GM21737 (cell line): Measurements from ENCODE around the gene FRMD6.
"Not testable (repeated sequence)": the region's sequence is repeated elsewhere in the genome, so short reads cannot be mapped to it uniquely, and the experiment has no call there.

Experiments
- ATAC-seq: cut with Tn5 transposase; IDR thresholded peaks from one replicate; pipeline ENCODE4 v1.9.1; 2021; ENCODE audit warnings: mild to moderate bottlenecking, moderate library complexity; ENCODE audit not compliant: unreplicated experiment

Gene FRMD6

DNA sequence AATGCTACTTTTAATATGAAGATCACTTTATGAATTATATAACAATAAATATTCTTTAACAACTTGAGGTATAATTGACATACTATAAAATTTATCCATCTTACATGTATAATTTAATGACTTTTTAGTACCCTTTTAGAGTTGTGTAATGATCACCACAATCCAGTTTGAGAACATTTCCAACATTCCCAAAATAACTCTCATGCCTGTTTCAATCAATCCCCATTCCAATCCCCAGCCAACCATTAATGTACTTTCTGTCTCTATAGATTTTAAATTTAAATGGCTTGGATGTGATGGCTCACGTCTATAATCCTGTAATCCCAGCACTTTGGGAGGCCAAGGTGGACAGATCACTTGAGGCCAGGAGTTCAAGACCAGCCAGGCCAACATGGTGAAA, 23.5 kb upstream of the FRMD6 start:
- ATAC-seq = no peak

DNA sequence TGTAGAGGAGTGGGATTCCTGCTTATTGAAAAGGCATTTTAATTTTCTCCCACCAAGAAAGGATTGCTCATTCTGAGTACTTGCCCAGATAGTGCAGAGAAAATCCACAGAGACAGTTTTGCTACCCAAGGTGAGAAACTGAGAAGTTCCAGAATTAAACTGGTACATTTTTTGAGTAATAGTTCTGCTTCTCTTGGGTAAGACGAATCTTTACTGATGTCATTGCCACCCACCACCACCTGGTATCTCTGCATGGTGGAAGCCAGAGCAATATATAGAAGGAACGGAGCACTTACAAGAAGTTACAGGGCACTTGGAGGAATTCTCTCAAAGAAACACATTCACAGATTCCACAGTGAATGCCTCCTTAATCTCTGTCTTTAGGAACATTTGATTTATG, 20.7 kb upstream of the FRMD6 start:
- no peak for ATAC-seq

DNA sequence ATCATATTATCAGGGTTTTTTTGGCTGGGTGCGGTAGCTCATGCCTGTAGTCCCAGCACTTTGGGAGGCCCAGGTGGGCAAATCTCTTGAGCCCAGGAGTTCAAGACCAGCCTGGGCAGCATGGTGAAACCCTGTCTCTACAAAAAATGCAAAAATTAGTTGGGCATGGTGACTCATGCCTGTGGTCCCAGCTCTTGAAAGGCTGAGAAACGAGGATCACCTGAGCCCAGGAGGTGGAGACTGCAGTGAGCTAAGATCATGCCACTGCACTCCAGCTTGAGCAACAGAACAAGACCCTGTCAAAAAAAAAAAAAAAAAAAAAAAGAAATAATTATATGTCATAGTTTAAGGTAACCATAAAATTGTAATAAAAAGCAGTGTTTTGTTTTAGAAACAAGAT, 18.4 kb upstream of the FRMD6 start:
- not testable (repeated sequence) for ATAC-seq

DNA sequence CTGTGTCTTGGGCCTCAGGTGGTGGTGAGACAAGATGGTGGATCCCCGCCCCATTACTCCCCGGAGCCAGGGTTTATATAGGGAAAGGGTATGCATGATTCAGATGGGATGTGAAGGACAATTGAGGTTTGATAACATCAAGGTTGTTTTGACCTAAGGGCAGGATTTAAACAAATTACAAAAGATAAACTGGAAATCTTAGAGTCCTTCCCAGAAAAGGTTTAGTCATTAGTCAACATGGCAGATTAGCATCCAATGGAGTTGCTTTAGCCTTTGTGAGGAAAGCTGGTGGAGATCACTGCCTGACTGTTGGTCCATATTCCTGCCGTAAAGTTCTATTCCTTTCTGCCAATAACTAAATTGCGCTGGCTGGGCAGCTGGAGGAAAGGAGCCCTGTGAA, 15.6 kb upstream of the FRMD6 start:
- no peak for ATAC-seq

DNA sequence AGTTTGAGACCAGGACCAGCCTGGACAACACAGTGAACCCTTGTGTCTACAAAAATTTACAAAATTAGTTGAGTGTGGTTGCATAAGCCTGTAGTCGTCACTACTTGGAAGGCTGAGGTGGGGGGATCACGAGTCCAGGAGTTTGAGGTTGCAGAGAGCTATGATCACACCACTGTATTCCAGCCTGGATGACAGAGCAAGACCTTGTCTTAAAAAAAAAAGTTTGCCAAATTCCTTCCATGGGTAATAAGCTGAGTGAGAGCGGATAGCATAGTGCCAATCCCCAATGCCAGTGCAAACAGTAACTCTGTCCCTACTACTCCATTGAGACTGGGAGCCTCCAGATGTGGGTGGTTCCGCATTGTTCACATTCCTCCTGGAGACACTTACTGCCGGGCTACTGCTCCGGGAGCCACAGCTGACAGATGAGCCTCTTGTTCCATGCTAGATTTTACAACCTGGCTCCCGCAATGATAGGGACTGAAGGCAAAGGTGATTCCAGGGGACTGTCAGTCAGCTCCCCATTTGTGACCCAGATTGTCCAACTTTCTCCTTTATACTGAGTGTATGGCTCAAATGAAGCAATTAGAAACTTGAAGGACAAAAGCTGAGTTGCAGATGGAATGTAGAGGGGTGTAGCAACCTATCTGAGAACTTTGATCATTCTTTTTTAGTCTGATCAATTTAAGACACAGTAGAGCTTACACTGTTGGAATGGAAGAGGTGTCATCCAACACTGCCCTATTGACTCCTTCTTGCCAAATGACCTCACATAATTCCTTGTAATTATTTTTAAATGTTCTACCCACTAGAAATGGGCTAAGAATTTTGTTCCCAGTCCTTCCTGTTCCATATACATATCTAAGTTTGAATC, 13.4 kb upstream of the FRMD6 start:
- ATAC-seq = no peak

DNA sequence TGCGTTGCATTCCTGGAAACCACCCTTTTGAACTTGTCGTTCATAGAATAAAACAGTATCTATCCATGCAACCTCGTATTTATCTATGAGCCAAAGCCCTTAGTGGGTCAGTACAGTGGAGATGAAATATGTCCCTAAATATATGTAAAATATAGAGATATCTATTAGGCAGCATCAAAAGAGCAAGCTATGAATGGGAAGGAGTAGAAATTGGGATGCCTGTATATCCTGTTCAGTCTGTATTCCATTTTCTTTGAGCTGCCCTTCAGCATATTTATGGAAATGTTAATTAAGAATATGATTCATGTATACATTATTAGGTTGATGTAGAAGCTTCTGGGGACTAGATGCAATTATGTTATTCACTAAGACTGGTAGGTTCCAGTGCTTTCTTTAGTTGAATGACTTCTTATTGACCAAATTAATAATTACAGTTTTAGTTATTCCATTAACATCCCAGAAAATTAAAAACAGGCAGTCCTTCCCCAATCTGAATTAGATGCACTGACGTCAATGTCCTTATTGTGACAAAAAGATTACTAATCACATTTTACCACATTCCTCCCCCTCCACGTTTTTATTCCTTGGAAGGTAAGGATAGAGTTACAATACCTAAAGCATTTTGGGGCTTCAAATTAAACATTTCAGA, 11.9 kb upstream of the FRMD6 start:
- ATAC-seq = no peak

DNA sequence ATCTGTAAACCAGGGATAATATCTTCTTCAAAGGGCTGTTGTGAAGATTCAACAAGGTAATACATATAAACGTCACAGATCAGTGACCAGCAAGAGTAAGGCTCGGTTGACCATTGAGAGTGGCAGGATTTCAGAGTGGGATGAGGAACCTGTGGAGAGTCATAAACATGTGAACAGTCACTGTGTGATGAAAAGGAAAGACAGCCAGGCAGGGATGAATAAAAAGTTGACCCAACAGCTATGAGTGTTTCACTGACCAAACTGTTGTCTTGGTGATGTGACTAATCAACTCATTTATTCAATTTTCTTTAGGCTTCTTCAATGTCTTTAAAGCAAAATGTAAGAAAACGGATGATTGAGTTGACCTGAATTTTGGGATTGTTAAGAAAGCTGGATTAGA, 8.6 kb upstream of the FRMD6 start:
- ATAC-seq = no peak

DNA sequence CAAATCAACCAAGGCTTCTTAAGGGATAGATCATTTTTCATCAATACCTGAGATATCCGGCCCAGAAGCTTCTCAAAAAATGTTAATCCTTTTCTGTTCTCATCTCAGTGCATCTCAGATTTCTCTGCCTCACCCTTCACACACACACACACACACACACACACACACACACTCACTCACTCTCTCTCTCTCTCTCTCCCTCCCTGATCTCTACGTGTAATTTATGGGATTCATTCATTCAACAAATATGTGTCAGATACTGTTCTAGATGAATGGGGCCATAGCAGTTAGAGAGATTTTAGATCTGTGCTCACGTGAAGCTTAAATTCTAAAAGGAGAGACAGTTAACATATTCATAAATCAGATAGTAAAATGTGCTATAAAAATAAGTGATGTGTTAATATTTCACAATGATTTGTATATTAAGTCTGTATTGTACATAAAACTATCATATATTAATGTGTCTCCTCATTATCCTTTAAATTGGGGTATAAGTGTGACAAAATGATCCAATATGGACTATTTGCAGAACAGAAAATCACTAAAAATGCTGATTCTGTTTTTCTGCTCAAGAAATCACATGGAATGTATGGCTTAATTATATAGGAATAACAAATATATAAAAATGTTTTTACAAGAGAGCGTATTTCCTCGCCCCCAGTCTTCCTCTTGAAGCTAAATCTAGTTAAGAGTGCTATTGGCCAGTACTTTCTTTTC, 7.3 kb upstream of the FRMD6 start:
- ATAC-seq = no peak

DNA sequence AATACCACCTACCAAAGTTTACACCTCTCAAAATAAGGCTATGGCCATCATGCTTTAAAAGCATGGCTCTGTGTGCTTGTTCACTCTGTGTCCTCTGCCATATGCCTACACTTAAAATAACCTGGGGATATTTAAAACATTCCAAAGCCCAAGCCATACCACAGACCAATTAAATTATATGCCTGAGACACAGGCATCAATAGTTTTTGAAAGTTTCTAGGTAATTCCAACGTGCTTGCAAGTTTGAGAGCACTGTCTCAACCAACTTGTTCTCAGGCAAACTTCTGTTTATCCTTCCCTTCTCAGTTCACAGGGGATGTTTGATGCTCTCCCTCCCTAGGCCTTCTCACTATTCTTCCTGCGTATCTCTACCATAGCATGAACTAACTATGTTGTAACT, 3.4 kb upstream of the FRMD6 start:
- ATAC-seq = no peak

DNA sequence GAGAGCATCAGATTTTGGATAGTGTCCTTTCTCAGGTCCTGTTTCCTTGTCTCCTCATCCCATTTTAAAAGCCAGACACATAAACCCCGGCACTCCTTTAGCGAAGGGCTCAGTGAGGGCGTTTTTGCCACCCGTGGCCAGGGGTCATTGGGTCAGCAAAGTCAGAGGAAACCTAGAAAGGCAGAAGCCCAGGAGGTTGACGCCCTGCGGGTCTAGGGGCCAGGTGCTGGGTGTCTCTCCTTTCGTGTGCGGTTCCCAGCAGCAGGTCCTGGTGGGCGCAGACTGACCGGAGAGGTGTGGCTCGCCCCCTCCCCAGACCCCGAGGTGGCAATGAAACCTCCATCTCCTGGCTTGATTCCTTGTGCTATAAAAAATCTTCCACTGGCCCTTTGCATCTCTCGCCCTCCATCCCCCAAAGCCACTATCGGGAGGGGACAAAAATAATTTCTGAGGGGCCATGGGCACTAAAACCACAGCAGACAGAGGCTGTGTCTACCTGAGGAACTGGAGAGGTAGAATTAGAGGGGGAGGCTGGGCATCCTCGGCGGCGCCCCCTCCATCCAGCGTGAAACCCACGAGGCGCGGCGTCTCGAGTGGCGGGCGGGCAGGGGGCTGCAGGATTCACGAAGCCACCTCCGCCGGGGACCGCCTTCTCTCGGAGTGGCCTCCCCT, 858 bp upstream of the FRMD6 start:
- no peak for ATAC-seq

DNA sequence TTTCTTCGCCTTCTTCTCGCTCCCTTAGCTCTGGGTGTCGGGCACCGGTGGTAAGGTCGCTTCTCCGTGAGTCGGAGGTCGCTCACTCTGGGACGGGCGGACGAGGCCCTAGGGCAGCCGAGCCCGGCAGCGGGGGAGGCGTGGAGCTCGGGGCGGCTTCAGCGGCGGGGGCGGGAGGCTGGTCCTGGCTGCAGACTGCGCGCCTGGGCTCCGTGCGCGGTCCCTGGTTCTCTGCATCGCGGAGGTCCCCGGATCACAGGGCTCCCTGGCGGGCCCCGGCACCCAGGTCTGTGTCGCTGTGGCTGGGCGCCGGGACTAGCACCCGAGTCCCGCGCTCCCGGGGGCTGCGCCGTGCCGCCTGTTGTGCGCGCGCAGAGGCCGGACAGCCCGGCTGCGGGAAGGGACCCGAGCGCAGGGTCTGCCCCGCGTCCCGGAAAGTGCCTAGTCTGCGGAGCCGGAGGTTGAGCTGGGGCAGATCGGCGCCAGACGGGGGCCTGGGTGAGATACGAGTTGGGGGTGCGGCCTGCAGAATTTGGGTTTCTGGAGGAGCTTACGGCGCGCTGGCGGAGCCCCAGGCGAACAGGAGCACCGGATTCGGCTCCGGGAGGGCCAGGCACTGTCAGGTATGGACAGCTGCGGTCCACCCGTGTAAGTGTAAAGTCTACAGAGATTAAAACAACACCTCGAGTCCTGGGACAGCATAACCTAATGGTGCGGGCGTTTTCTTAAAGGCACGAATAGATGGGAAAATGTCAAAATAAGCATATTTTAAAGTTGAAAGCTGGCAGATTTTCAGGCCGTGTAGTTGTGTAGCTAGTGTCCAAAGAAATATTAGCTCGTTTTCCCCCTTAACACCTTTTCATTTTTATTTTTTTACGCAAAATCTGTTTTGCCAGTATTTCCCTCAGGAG, 713 bp downstream of the FRMD6 start:
- peak; percentile 26 for ATAC-seq

DNA sequence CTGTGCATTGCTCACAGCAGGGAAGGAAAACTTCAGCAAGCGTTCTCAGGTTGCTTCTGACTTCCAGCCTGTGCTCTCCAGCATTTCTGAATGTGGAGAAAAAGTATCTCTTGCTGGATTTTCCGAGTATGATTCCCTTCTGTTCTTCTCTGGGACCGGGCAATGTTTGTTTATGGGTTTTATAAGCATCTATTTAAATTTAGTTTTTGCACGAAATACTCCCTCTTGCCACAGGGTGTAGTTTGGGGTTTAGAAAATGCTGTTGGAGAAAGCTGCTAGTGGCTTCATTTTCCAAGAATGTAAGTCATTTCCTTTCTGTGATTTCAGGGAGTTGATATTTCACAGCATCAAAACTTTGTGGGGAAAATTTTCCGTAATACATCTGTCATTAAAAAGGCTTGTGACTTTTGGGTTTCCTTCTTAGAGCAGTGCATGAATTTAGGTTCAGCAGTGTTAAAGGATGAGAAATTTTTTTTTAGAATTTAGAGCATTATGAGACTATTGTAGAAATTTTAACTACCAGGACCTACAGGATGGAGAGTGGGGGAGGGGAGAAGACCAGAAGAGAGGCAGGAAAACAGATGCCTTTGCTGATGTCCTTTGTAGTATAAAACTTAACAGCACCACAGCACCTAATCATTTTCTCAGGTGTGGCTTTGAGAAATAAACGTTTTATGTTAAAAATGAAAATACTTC, 1.5 kb downstream of the FRMD6 start:
- ATAC-seq = no peak

DNA sequence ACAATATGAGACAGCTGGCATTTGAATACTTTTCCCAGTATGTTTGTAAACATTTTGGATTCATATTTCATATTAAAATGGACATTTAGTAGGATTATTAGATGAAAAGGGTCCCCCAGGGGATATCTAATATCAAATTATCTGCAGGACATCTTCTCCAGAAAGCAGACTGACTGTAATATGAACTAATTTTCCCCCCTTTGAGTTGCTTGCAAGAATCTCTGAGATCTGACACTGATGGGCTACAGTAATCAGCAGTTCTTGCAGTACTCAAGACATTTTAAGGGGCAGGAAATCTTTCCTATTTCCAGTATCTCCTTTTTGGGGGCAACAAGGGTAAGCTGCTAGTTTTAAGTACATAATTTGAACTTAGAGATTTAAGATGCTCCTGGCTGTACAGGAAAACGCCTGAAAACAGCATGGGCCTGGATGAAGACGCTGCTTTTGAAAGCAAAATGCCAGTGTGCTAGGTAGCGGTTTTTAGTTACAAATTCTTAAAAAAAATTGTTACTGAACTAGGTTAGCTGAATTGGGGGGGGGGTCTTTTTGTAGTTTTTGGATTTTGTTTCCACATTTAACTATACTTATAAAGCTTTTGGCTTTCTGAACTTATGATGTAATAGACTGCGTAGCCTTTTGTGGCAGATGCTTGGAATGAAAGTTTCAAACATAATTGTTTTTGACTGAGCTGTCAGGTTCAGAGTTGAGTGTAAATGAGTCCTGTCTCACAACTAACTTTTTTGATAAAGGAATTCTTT, 2.2 kb downstream of the FRMD6 start:
- no peak for ATAC-seq

DNA sequence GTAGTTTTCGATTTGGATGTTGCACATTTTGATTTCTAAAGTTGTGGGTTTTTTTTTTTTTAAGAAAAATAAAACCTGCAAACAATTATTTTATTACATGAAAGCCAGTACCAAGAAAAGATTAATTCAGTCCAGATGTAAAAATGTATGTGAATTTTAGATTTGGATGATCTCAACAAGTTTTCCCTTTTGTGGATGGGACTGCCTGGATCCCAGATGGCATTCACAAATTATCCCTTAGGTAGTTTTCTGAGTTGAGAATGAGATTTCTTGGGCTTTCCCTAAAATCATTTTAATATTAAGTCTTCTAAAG, 2.8 kb downstream of the FRMD6 start:
- no peak for ATAC-seq

DNA sequence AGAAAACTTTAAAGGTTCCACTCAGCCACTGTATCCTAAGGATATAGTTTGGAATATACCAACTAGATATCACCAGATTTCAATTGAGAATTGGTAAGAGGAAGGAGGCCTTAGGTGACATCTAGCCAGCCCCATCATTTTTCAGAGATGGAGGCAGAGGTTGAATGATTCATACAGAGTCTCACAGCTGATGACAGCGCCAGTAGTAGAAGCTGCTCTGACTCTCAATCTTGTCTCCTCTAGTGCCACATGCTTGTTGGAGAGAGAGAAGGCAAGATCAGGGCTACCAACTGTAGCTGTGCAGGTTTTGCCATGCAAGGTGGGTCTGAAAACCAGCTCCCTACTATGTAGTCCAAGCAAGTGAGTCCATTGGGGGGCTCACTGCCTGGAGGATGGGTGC, 6.1 kb downstream of the FRMD6 start:
- no peak for ATAC-seq

DNA sequence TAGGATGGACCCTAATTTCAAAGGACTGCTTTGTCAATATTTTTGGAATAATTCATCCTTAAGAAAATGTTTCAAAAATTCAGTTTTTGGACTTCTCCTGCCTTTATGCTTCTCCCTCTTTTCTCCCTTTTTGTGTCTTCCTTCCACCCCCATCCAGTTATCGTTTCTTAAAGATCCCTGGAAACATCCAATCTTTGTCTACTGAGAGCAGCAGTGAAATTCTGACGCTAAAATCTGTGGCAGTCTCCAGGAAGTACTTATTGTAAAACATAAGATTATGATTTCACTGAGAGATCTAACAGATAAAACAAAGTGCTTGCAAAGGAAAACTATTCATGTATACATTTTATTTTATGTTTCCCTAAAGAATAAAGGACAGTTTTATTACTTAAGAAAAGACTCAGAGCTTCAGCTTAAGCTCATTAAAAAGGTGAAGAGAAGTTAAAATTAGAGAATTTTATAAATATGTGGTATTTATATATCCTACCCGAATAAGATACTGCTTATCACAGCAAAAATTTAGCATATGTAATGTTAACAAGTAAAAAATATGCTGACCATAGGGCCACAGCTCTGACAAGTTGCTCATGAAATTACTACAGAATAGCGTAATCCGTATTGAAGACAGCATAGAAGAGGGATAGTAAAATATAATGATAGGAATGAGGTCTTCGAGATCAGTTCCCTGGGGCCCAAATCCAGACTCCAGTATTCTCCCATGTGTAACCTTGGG, 6.9 kb downstream of the FRMD6 start:
- ATAC-seq = no peak

DNA sequence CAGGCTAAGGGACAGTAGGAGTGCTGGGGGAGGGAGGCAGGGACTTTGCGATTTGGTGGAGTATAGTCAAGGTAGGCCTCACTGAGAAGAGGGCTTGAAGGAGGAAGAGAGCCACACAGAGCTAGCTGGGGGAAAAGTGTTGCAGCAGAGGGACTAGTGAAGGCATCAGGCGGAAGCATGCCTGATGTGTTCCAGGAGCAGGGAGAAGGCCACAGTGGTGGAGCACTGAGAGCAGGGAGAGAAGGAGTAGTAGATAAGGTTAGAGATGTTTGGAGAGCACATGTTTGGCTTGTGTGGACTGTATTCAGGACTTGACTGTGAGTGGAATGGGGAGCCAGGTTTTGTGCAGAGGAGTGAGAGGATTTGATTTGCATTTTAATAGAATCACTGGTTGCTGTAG, 9.0 kb downstream of the FRMD6 start:
- no peak for ATAC-seq

DNA sequence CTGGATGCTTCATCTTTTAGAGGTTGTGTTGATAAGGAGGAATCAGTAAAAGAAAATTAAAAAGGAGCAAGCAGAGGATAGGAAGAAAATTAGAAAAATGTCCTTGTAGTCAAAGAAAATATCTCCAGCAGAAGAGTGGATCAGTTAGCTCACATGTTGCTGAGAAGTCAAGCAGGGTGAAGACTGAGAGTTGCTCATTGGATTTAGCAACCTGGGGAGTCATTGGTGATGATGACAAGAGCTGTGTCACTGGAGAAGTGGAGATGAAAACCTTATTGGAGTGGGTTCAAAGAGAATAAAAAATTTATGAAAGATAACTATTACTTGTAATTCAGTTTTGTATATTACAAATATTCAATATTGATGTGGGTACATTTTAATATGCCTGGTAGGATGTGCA, 9.8 kb downstream of the FRMD6 start:
- no peak for ATAC-seq
